Mammary epithelial cell (primary cell): ENCODE results near the gene DDX6.

Source experiments
- CTCF ChIP-seq, 2 donors: IDR thresholded peaks in 1 of 2; conservative IDR thresholded peaks in 1 of 2; 2 replicates each; pipeline ENCODE4 v1.5.1; 2011 to 2012; ENCODE audit warnings: inconsistent platforms in 2 of 2, low read length in 2 of 2, mild to moderate bottlenecking in 2 of 2, control low read depth in 1 of 2, low read depth in 1 of 2; ENCODE audit not compliant: insufficient read depth in 1 of 2; ENCODE audit errors: extremely low read depth in 1 of 2
- EZH2 ChIP-seq: IDR thresholded peaks from 2 replicates; pipeline ENCODE4 v1.6.1; 2012; ENCODE audit warnings: low read length, inconsistent platforms, borderline replicate concordance

GRCh38 chr11:118768690-118769089 lies 22.3 kb downstream of the DDX6 start:
- TF ChIP-seq EZH2, result no peak
- no peak for TF ChIP-seq CTCF (conservative IDR thresholded peaks at IDR 0.05 in 1 of 2, IDR thresholded peaks at IDR 0.05 in 1 of 2; ENCODE audit: extremely low read depth in 1 of 2, insufficient read depth in 1 of 2, low read depth in 1 of 2, low read length in 2 of 2)
